ENCODE results near the gene SBSN.

GRCh38 chr19:35512831-35513627, 15.1 kb downstream of the SBSN start:
- TF ChIP-seq CTCF (IDR thresholded peaks at IDR 0.05) = no peak
- TF ChIP-seq POLR2AphosphoS5 (IDR thresholded peaks at IDR 0.05; ENCODE audit: low read depth, low read length) = no peak
- no peak for TF ChIP-seq SIN3A (IDR thresholded peaks at IDR 0.05; ENCODE audit: borderline replicate concordance, insufficient read depth, low read depth, low read length)
- no peak for TF ChIP-seq REST (IDR thresholded peaks at IDR 0.05; ENCODE audit: insufficient read depth in 1 of 2, low read depth in 2 of 2, low read length in 1 of 2)
- no peak for TF ChIP-seq TCF7L2 (IDR thresholded peaks at IDR 0.05; ENCODE audit: low read depth, low read length)

Measured in Panc1 (cell line).